AG10803 (cell line): Measurements from ENCODE around the gene COL20A1.

Experiments
- DNase-seq: peaks from one replicate; pipeline ENCODE4 v3.0.0; 2010; ENCODE audit warnings: low read depth
- H3K4me3 ChIP-seq: 2 replicates; pipeline ENCODE4 v1.5.1; 2011; ENCODE audit warnings: mild to moderate bottlenecking, low read length, control low read depth
- TF ChIP-seq, protein P1 (sequence below): conservative IDR thresholded peaks from 2 replicates; pipeline ENCODE4 v1.5.1; 2011; ENCODE audit warnings: mild to moderate bottlenecking, low read length, control low read depth, inconsistent platforms

COL20A1 gene

DNA sequence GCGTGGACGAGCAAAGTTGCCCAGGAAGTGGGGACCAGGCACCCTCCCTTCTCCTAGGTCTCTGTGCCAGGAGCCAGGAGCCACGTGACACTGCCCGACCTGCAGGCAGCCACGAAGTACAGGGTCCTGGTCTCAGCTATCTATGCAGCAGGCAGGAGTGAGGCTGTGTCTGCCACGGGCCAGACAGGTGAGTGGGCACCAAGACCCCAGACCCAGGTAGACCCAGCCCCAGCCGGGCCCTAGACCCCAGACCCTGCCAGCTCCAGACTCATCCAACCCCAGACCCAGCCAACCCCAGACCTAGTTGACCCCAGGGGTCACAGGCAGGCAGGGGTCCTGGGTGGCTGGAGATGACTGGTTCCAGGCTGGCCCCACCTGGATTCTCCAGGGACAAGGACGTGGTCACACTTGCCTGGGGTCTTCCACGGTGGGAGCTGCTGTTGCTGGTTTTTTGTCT is 21.1 kb downstream of the COL20A1 start:
- H3K4me3 ChIP-seq: no peak overlapping the region
- TF ChIP-seq, protein P1, sequence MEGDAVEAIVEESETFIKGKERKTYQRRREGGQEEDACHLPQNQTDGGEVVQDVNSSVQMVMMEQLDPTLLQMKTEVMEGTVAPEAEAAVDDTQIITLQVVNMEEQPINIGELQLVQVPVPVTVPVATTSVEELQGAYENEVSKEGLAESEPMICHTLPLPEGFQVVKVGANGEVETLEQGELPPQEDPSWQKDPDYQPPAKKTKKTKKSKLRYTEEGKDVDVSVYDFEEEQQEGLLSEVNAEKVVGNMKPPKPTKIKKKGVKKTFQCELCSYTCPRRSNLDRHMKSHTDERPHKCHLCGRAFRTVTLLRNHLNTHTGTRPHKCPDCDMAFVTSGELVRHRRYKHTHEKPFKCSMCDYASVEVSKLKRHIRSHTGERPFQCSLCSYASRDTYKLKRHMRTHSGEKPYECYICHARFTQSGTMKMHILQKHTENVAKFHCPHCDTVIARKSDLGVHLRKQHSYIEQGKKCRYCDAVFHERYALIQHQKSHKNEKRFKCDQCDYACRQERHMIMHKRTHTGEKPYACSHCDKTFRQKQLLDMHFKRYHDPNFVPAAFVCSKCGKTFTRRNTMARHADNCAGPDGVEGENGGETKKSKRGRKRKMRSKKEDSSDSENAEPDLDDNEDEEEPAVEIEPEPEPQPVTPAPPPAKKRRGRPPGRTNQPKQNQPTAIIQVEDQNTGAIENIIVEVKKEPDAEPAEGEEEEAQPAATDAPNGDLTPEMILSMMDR: no peak
- DNase-seq: no peak

DNA sequence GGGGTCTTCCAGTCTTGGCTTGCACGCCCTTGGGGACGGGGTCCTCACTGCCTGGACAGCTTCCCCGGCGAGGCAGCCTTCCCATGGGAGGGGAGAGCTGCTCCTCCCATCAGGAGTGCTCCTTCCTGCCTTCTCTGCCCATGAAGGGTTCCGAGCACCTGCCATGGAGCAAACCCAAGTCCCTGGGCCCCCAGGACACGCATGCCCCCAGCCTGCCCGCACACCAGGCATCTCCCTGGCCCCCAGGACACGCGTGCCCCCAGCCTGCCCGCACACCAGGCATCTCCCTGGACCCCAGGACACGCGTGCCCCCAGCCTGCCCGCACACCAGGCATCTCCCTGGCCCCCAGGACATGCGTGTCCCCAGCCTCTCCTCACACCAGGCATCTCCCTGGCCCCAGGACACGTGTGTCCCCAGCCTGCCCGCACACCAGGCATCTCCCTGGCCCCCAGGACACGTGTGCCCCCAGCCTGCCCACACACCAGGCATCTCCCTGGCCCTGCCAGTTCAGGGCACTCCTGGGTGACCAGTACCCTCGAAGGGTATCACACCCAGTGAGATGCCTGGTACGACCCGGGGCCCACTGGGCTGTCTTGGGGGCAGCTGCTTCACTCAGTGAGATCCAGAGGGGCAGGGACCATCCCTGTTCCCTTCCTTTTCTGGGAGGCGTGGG is 21.7 kb downstream of the COL20A1 start:
- no peak for DNase-seq
- TF ChIP-seq, protein P1: no peak
- no peak overlapping the region for H3K4me3 ChIP-seq

DNA sequence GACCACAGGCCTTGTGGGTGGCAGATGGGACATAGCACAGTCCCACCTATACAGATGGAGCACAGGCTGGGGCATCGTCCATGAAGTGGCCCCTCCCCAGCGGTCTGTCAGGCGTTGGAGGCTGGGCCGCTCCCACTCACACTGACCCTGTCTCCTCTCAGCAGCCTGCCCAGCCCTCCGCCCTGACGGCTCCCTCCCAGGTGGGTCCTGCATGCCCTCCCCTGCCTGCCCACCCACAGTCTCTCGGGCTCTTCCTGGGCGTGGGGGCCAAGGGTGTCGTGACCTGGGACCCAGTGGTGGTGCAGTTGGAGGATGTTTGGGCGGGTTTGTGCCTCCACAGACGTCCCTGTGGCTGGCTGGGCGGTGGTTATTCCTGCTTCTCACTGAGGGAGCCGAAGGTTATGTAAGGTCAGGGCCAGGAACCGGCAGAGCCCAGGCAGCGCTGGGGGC is 22.3 kb downstream of the COL20A1 start:
- TF ChIP-seq, protein P1: no peak

DNA sequence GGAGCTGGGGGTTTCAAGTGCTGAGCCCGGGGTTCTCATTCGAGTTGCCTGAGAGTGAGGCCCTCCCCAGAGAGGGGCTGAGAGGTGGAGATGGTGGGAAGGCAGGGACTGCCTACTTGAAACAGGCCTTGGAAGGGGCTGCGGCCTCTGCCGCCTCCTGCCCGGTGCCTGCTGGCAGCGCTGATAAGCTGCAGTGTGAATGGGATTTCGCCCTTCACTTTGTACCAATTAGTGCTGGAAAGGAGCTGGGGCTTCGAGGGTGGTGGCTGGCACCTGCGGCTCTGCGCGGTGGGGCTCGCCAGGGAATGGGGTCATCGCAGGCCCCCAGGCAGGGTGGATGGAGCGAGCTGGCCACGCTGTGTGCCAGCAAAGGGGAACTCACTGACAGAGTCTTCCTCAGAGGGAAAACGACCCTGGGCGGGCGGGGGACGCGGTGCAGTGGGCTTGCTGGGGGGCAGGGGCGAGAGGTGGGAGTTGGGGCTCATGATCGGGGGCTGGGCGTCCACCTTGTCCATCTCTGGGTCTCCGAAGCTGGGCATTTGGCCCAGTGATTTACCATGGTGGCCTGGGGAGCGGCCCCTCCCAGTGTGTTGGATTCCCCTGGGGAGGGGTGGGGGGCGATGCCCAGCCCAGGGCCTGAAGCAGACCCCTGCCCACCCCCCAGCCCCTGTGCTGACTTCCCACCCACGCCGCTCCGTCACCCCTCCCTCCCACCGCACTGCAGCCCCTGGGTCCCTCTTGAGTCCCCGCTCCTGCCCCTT is 22.9 kb downstream of the COL20A1 start:
- TF ChIP-seq, protein P1: no peak
- no peak for DNase-seq
- H3K4me3 ChIP-seq: no peak overlapping the region

More for the DNA sequence above, 22.3 kb downstream of the COL20A1 start:
- no peak for DNase-seq
- H3K4me3 ChIP-seq: no peak overlapping the region

DNA sequence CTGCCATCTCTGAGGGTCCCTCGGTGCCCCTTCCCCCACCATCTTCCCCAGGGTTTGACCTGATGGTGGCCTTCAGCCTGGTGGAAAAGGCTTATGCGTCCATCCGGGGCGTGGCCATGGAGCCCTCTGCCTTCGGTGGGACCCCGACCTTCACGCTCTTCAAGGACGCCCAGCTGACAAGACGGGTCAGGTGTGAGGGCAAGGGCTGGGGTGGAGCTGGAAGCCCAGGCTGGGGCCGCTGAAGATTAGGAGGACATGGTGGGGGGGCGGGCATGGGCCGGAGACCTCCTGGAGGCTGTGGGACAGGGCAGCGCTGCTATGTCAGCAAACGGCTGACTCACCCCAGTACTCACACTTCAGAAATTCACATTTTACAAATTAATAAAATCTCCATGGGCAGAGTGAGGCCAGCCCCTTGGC is 23.5 kb downstream of the COL20A1 start:
- TF ChIP-seq, protein P1: no peak
- H3K4me3 ChIP-seq: no peak overlapping the region
- DNase-seq: no peak

DNA sequence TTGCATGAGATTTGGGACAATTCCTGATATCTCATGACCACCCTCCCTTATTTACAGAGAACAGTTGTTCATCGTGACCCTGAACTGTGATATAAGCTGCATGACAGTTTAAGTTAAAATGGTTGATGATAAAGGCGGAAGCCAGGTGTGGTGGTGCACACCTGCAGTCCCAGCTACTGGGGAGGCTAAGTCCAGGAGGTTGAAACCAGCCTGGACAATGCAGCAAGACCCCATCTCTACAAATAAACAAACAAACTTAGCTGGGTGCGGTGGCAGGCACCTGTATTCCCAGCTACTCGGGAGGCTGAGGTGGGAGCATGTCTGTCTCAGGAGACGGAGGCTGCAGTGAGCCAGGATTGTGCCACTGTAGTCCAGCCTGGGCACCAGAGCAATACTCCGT is 24.1 kb downstream of the COL20A1 start:
- DNase-seq: no peak
- H3K4me3 ChIP-seq: no peak overlapping the region
- TF ChIP-seq, protein P1: no peak
